Esophagus squamous epithelium (tissue), 5 donors: ENCODE results near the gene DDX23. TPM values are rescaled to one million over a fixed set of nuclear protein-coding genes. Genes with fewer than 3 reads are reported as not detected.

Source experiments
- DNase-seq: peaks from one replicate; lab custom pipeline; 2025; lab: John Stamatoyannopoulos, UW
- H3K27ac ChIP-seq, 4 donors: fragments of 200-600 bp; sonication (generic); one replicate each; pipeline ENCODE4 v1.5.1; 2016 to 2019; ENCODE audit warnings: mild to moderate bottlenecking in 1 of 4
- H3K27me3 ChIP-seq, 4 donors: fragments of 200-600 bp; sonication (generic); 1 replicate in 3 of 4; 2 replicates in 1 of 4; pipeline versions ENCODE4 v1.5.1 to v1.6.0; 2017 to 2021; ENCODE audit warnings: antibody characterized with exemption in 1 of 4
- H3K36me3 ChIP-seq, 3 donors: fragments of 200-600 bp; sonication (generic); one replicate each; pipeline ENCODE4 v1.5.1; 2016 to 2019
- H3K4me1 ChIP-seq, 3 donors: fragments of 200-600 bp; sonication (generic); one replicate each; pipeline ENCODE4 v1.5.1; 2017 to 2019
- H3K4me3 ChIP-seq, 4 donors: fragments of 200-600 bp; sonication (generic); 1 replicate in 3 of 4; 2 replicates in 1 of 4; pipeline ENCODE4 v1.5.1; 2016 to 2019; ENCODE audit warnings: mild to moderate bottlenecking in 2 of 4, moderate library complexity in 1 of 4
- H3K9me3 ChIP-seq, 3 donors: fragments of 200-600 bp; sonication (generic); one replicate each; pipeline ENCODE4 v1.5.1; 2016 to 2019
- CTCF ChIP-seq, 6 experiments: fragments of 450-650 bp in 4 of 6; fragments of 200-600 bp in 2 of 6; sonication (generic) in 2 of 6; IDR thresholded peaks; one replicate each; pipeline ENCODE4 v1.5.1; 2016 to 2019; ENCODE audit warnings: antibody characterized with exemption in 6 of 6, mild to moderate bottlenecking in 4 of 6, moderate library complexity in 4 of 6
- POLR2A ChIP-seq, 4 donors: fragments of 450-650 bp; IDR thresholded peaks; one replicate each; pipeline ENCODE4 v1.6.1; 2017; ENCODE audit warnings: antibody characterized with exemption in 4 of 4, mild to moderate bottlenecking in 4 of 4, moderate library complexity in 3 of 4
- WGBS, 2 donors: methylation state at CpG; one replicate each; pipeline ENCODE4 v1.1.5; 2018; 5-methylcytosine and 5-hydroxymethylcytosine counted together
- intact Hi-C: fragments of 100-400 bp; cut with DNase I; formaldehyde crosslinking; loops from one replicate; pipeline ENCODE4 v1.15.0; 2022
- total RNA-seq, 4 donors: library from RNA; depleted of rRNA; stranded (reverse); fragments of >200 nt; gene quantifications; one replicate each; pipeline ENCODE4 v1.1.0, GENCODE V29; 2016
- donor health status: DM: yes; HTN: yes; CAD: no.

Gene DDX23
- total RNA-seq, 4 donors from 2014 or later, result 46.0 to 71.5 (median 56.7) TPM

GRCh38 chr12:48838048-48838447 is 13.9 kb downstream of the DDX23 start:
- Histone ChIP-seq H3K27me3 (no peaks in the 10 kb centered on the region), H3K9me3 (no peaks in the 10 kb centered on the region), H3K36me3 (peaks cover 38 to 93% (median 69%) of the 10 kb centered on the region in 3 donors), H3K4me1 (no peaks in the 10 kb centered on the region), H3K27ac (no peak overlapping the region), H3K4me3 (no peak overlapping the region)
- intact Hi-C loops, result no loop called here
- no peak for TF ChIP-seq POLR2A (IDR thresholded peaks at IDR 0.05)
- no peak for TF ChIP-seq CTCF (IDR thresholded peaks at IDR 0.05)
- WGBS, 2 donors, result 89 to 90% methylated on average over 4 of the region's 4 CpGs
- no peak for DNase-seq

GRCh38 chr12:48832321-48833060 is 19.5 kb downstream of the DDX23 start:
- intact Hi-C loops, result no loop called here
- Histone ChIP-seq H3K27ac (no peak overlapping the region), H3K36me3 (peaks cover 50 to 100% (median 82%) of the 10 kb centered on the region in 3 donors), H3K4me1 (no peaks in the 10 kb centered on the region), H3K9me3 (no peaks in the 10 kb centered on the region), H3K27me3 (no peaks in the 10 kb centered on the region), H3K4me3 (no peak overlapping the region)
- DNase-seq, result no peak
- TF ChIP-seq CTCF (IDR thresholded peaks at IDR 0.05), result no peak
- TF ChIP-seq POLR2A (IDR thresholded peaks at IDR 0.05), result no peak
- WGBS, 2 donors, result 88 to 96% methylated on average over 9 to 12 of the region's 12 CpGs

GRCh38 chr12:48831257-48831656 is 20.7 kb downstream of the DDX23 start:
- Histone ChIP-seq H3K4me1 (no peaks in the 10 kb centered on the region), H3K27ac (no peak overlapping the region), H3K9me3 (no peaks in the 10 kb centered on the region), H3K4me3 (no peak overlapping the region), H3K27me3 (no peaks in the 10 kb centered on the region), H3K36me3 (peaks cover 39 to 100% (median 70%) of the 10 kb centered on the region in 3 donors)
- TF ChIP-seq POLR2A (IDR thresholded peaks at IDR 0.05), result no peak
- no peak for TF ChIP-seq CTCF (IDR thresholded peaks at IDR 0.05)
- DNase-seq, result no peak
- 77 to 86% methylated on average over 6 of the region's 6 CpGs for WGBS, 2 donors
- intact Hi-C loops, result no loop called here

- TF ChIP-seq CTCF (IDR thresholded peaks at IDR 0.05), result no peak
- TF ChIP-seq POLR2A (IDR thresholded peaks at IDR 0.05), result no peak
- WGBS, 2 donors, result 82 to 86% methylated on average over 6 to 13 of the region's 16 CpGs
- DNase-seq, result no peak
- H3K4me1 ChIP-seq, result no peaks in the 10 kb centered on the region
- H3K4me3 ChIP-seq, result no peak overlapping the region
- H3K27me3 ChIP-seq, result no peaks in the 10 kb centered on the region
- intact Hi-C loops, result no loop called here
- no peak overlapping the region for H3K27ac ChIP-seq
- peaks cover 26 to 100% (median 51%) of the 10 kb centered on the region in 3 donors for H3K36me3 ChIP-seq
- H3K9me3 ChIP-seq, result no peaks in the 10 kb centered on the region
Measured at GRCh38 chr12:48828841-48829575, 23.0 kb downstream of the DDX23 start.

- DNase-seq, result no peak
- H3K36me3 ChIP-seq, result peaks cover 21 to 100% (median 46%) of the 10 kb centered on the region in 3 donors
- no peaks in the 10 kb centered on the region for H3K4me1 ChIP-seq
- H3K27ac ChIP-seq, result no peak overlapping the region
- intact Hi-C loops, result no loop called here
- H3K9me3 ChIP-seq, result no peaks in the 10 kb centered on the region
- H3K4me3 ChIP-seq, result no peak overlapping the region
- H3K27me3 ChIP-seq, result no peaks in the 10 kb centered on the region
- 56% methylated on average over 2 of the region's 2 CpGs; no CpG with 5 or more reads in 1 of the 2 donors for WGBS, 2 donors
- TF ChIP-seq CTCF (IDR thresholded peaks at IDR 0.05), result no peak
Measured at GRCh38 chr12:48828293-48828692, 23.7 kb downstream of the DDX23 start.
